Epithelial cell of esophagus (primary cell): Measurements from ENCODE around the gene IFNLR1.

Source experiments
- DNase-seq: peaks from one replicate; pipeline ENCODE4 v3.0.0; 2010; ENCODE audit warnings: low read depth
- H3K4me3 ChIP-seq: 2 replicates; pipeline ENCODE4 v1.5.1; 2011; ENCODE audit warnings: mild to moderate bottlenecking, low read length, control low read depth
- TF ChIP-seq, protein P1 (sequence below): IDR thresholded peaks from 2 replicates; pipeline ENCODE4 v1.5.1; 2011; ENCODE audit warnings: low read depth, mild to moderate bottlenecking, low read length, control low read depth, inconsistent platforms; ENCODE audit not compliant: insufficient read depth; ENCODE audit errors: missing control alignments

IFNLR1 gene

GRCh38 chr1:24151175-24151533 lies 35.9 kb downstream of the IFNLR1 start:
- TF ChIP-seq, protein P1, sequence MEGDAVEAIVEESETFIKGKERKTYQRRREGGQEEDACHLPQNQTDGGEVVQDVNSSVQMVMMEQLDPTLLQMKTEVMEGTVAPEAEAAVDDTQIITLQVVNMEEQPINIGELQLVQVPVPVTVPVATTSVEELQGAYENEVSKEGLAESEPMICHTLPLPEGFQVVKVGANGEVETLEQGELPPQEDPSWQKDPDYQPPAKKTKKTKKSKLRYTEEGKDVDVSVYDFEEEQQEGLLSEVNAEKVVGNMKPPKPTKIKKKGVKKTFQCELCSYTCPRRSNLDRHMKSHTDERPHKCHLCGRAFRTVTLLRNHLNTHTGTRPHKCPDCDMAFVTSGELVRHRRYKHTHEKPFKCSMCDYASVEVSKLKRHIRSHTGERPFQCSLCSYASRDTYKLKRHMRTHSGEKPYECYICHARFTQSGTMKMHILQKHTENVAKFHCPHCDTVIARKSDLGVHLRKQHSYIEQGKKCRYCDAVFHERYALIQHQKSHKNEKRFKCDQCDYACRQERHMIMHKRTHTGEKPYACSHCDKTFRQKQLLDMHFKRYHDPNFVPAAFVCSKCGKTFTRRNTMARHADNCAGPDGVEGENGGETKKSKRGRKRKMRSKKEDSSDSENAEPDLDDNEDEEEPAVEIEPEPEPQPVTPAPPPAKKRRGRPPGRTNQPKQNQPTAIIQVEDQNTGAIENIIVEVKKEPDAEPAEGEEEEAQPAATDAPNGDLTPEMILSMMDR, result no peak
- DNase-seq, result peak; percentile 96
- H3K4me3 ChIP-seq, result peak overlapping the region; percentile 30

DNA sequence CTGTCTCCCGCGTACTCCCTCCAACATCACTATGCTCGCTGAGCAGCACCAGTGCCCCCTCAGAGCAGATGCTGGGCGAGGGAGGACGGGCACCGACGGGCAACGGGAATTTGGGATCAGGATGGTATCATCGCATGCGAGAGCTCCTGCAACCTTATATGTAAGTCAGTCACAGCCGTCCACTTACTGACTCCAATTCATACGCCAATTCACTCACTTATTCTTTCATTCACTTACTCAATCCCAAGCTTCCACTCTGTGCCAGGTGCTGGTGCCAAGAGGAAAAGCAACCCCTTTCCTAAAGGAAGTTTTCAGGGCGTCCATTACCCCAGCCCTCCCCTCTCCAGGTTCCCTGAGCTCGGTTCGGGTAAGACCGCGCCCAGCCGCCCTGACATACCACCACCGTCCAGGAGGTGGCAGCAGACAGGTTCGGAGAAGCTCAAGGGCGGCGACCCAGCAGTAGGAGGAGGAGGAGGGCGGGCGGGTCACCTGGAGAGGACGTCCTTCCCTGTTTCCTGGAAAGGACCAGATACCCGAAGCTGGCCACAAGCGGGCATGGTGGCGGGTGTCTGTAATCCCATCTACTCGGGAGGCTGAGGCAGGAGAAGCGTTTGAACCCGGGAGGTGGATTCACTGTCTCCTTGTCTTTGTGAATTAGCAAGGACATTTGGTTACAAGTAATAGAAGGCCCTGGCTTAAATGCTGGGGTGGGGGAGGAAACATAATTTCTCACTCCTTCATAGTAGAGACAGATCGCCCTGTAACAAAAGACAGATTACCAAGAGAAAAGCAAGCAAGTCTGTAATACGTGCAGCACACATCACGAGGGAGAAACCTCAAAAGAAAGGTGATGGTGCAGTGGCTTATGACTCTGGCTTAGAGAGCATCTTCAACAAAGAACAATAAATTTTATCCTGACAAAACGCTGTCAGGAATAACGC lies 36.6 kb downstream of the IFNLR1 start:
- peak; percentile 94 for DNase-seq
- TF ChIP-seq, protein P1, result peak; percentile 82
- H3K4me3 ChIP-seq, result peak overlapping the region; percentile 43

DNA sequence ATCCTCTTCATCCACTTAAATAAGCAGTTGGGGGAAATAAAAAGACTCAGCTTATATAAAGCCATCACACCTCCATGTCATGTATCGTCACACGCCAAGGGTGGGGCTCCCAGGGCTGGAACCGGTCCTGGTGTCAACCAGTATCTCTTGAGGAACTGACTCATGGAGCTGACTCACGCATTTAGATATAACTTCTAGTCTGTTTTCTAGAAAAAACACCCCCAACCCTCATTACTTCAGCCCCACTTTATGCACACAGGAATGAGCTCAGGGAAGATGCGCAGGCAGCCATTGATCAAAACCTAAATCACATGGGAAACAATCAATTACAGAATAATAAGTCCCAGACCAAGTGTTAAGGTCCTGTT lies 37.2 kb downstream of the IFNLR1 start:
- peak; percentile 95 for DNase-seq
- peak overlapping the region; percentile 43 for H3K4me3 ChIP-seq

DNA sequence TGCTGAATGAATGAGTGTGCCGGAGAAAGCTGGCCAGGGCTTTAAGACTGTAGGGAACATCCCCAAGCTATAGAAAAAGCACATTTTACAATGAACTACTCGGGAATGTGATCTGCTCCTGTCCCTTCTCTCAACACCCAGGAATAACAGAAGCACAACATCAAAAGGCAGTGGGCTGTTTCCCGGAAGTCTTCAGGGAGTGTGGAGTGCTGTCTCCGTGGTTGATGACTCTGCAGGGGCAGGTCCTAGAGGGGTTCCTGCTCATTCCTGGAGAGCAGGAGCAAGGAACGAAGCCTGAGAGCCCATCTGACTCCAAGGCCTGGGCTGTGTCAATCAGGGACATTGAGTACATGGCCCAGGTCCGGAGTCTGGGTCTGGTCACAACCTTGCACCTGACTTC lies 39.3 kb downstream of the IFNLR1 start:
- TF ChIP-seq, protein P1, result no peak
- no peak overlapping the region for H3K4me3 ChIP-seq
- no peak for DNase-seq

More for the DNA sequence above, 37.2 kb downstream of the IFNLR1 start:
- TF ChIP-seq, protein P1, result no peak

DNA sequence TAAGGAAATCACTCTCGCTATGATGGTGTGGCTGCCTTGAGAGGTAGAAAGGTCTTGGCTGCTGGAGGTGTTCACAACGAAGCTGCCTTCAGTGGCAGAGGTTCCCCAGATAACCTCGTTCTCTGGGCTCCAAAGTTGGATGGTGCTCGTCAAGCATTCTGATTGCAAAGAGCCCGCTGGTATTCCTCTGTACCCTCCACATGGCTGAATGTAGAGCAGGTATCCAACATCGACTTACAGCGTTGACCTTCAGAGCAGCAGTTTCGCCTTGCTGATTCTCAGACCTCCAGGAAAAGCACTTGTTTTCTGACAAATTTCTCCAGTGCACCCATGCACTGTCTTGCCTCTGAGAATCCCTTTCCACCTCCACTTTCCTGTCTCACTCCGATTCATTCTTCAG lies 39.9 kb downstream of the IFNLR1 start:
- DNase-seq, result no peak
- TF ChIP-seq, protein P1, result no peak
- no peak overlapping the region for H3K4me3 ChIP-seq

DNA sequence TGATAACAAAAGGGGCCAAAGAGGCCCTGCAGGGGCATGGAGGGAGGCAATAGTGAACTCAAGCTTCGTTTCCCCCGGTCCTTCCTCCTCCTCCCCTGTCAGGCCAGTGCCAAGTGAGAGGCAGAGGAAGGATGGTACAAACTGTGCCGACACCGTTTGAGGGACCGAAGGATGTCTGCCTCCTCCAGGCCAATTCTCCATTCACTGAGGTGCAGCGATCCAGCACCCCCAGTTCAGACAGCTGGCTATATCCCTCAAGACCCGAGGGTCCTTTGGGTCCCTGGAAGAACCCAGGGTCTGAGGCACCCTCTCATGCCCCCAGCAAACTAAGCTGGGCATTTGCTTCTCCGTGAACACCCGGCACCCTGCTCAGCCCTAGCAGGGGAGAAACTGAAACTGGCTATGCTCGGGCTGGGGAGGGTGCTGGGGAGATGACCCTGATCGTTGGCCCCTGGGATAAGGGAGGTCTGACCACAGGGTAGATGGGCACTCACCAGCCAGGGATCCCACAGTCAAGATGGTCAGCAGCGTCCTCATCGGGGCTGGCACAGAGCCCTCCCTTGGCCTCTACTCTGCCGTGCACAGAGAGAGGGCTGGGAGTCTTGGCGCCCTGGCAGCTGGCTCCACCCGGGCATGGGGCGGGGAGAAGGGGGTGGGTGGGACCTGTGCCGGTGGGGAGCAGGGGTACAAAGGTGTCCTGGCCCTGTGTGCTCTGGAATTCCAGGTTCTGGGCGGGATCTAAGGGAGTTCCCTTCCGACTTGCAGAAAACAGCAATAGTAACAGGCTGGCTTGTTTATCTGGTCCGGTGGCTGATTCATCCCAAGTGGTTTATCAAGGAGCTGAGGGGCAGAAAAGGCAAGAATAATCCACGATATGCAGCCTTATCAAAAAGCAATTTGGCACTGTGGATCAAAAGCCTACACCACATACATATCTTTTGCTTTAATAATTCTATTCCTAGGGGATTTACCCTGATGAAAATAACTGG lies 44.2 kb downstream of the IFNLR1 start, which contains the start of gene IL22RA1:
TSS of gene IL22RA1 (minus strand) at position 595 of the 989 bp plus-strand sequence. CDS start at position 537, 58 bp downstream.
- TF ChIP-seq, protein P1, result no peak
- DNase-seq, result peak; percentile 89
- H3K4me3 ChIP-seq, result peak within 1 kb of the TSS; percentile 48
